ENCODE results near the gene UBL3.

Gene UBL3

GRCh38 chr13:29887686-29888085 lies 37.3 kb upstream of the UBL3 start:
- no peak for TF ChIP-seq CTCF (IDR thresholded peaks at IDR 0.05; ENCODE audit: insufficient read depth, low read length, missing control alignments)

GRCh38 chr13:29887030-29887557 lies 36.7 kb upstream of the UBL3 start:
- ChIA-PET POLR2A (no interaction called here), CTCF (no interaction called here)
- no peak for DNase-seq (ENCODE audit: low read depth, low spot score)

More at GRCh38 chr13:29887686-29888085, 37.3 kb upstream of the UBL3 start:
- POLR2A ChIA-PET, result no interaction called here
- no peak overlapping the region for H3K4me3 ChIP-seq (ENCODE audit: low read depth, low read length)
- DNase-seq (ENCODE audit: low read depth, low spot score), result no peak
- CTCF ChIA-PET, result interaction anchor here (1.1 kb wide), 1 partner anchor 10 kb away, joined by 4 read pairs; no protein-coding TSS in a partner anchor

GRCh38 chr13:29886446-29886845 lies 36.0 kb upstream of the UBL3 start:
- POLR2A ChIA-PET, result no interaction called here
- H3K4me3 ChIP-seq (ENCODE audit: low read depth, low read length), result no peak overlapping the region
- no peak for DNase-seq (ENCODE audit: low read depth, low spot score)
- no peak for TF ChIP-seq CTCF (IDR thresholded peaks at IDR 0.05; ENCODE audit: insufficient read depth, low read length, missing control alignments)
- CTCF ChIA-PET, result no interaction called here

More at GRCh38 chr13:29887030-29887557, 36.7 kb upstream of the UBL3 start:
- H3K4me3 ChIP-seq (ENCODE audit: low read depth, low read length), result no peak overlapping the region
- TF ChIP-seq CTCF (IDR thresholded peaks at IDR 0.05; ENCODE audit: insufficient read depth, low read length, missing control alignments), result no peak

GRCh38 chr13:29885989-29886388 lies 35.6 kb upstream of the UBL3 start:
- POLR2A ChIA-PET, result no interaction called here
- no peak for TF ChIP-seq CTCF (IDR thresholded peaks at IDR 0.05; ENCODE audit: insufficient read depth, low read length, missing control alignments)
- no peak overlapping the region for H3K4me3 ChIP-seq (ENCODE audit: low read depth, low read length)
- DNase-seq (ENCODE audit: low read depth, low spot score), result no peak
- CTCF ChIA-PET, result no interaction called here

- H3K4me3 ChIP-seq (ENCODE audit: low read depth, low read length), result no peak overlapping the region
- CTCF ChIA-PET, result interaction anchor here (1.2 to 1.4 kb wide), 4 partner anchors 23 to 231 kb away, joined by 3 to 5 read pairs (median 4); no protein-coding TSS in a partner anchor
- POLR2A ChIA-PET, result no interaction called here
- DNase-seq (ENCODE audit: low read depth, low spot score), result no peak
- TF ChIP-seq CTCF (IDR thresholded peaks at IDR 0.05; ENCODE audit: insufficient read depth, low read length, missing control alignments), result no peak
Measured at GRCh38 chr13:29884671-29885430, 34.4 kb upstream of the UBL3 start.

GRCh38 chr13:29883941-29884518 lies 33.6 kb upstream of the UBL3 start:
- CTCF ChIA-PET, result interaction anchor here (0.7 to 1.4 kb wide), 5 partner anchors 20 to 231 kb away, joined by 3 to 5 read pairs (median 3); no protein-coding TSS in a partner anchor

More at GRCh38 chr13:29883941-29884518, 33.6 kb upstream of the UBL3 start:
- no peak for DNase-seq (ENCODE audit: low read depth, low spot score)
- POLR2A ChIA-PET, result no interaction called here
- no peak overlapping the region for H3K4me3 ChIP-seq (ENCODE audit: low read depth, low read length)
- no peak for TF ChIP-seq CTCF (IDR thresholded peaks at IDR 0.05; ENCODE audit: insufficient read depth, low read length, missing control alignments)
